ENCODE data around the gene TCAP. TPM values are rescaled to one million over a fixed set of nuclear protein-coding genes. Genes with fewer than 3 reads are reported as not detected.

The TCAP gene
- total and polyA plus RNA-seq, 2 donors (not counting 1 experiment from before 2014, with no cell fraction given), result 0.05 to 0.17 TPM

- Histone ChIP-seq H3K27me3 (ENCODE audit: control insufficient read depth, insufficient read depth, low read length) (no peaks in the 10 kb centered on the region), H3K36me3 (ENCODE audit: control insufficient read depth, insufficient read depth, low read length) (peaks cover 10% of the 10 kb centered on the region), H3K79me2 (ENCODE audit: control insufficient read depth, insufficient read depth, low read length) (peaks cover 12% of the 10 kb centered on the region), H3K9me3 (ENCODE audit: control insufficient read depth, insufficient read depth, low read depth, low read length) (no peaks in the 10 kb centered on the region), H3K9ac (ENCODE audit: insufficient read depth, low read length) (no peak overlapping the region), H3K4me2 (ENCODE audit: extremely low read depth, insufficient read depth, low read length) (no peak overlapping the region), H4K20me1 (ENCODE audit: control insufficient read depth, extremely low read depth, insufficient read depth, low read length) (no peaks in the 10 kb centered on the region), H3K4me3 (replicated peaks in 1 of 4; ENCODE audit: control extremely low read depth in 1 of 4, insufficient read depth in 1 of 4, low read depth in 3 of 4, low read length in 4 of 4) (no peak overlapping the region), H3K4me1 (ENCODE audit: control insufficient read depth, extremely low read depth, insufficient read depth, low read length) (peaks cover 4% of the 10 kb centered on the region), H3K27ac (ENCODE audit: insufficient read depth, low read length) (no peak overlapping the region), H2AFZ (ENCODE audit: low read length) (no peak overlapping the region)
- TF ChIP-seq CTCF (conservative IDR thresholded peaks at IDR 0.05 in 1 of 2, IDR thresholded peaks at IDR 0.05 in 1 of 2; ENCODE audit: low read depth in 1 of 2, low read length in 2 of 2), result peak; percentile 30 to 39
- no peak for TF ChIP-seq EZH2 (IDR thresholded peaks at IDR 0.05; ENCODE audit: low read length, missing control alignments)
- DNase-seq (ENCODE audit: low read depth in 2 of 2), result peak; percentile 33 to 38
These were observed 39.8 kb downstream of the TCAP start for GRCh38 chr17:39704821-39705551.

- no peak overlapping the region for H3K4me3 ChIP-seq (replicated peaks in 1 of 4; ENCODE audit: control extremely low read depth in 1 of 4, insufficient read depth in 1 of 4, low read depth in 3 of 4, low read length in 4 of 4)
- no peaks in the 10 kb centered on the region for H3K27me3 ChIP-seq (ENCODE audit: control insufficient read depth, insufficient read depth, low read length)
- no peak overlapping the region for H2AFZ ChIP-seq (ENCODE audit: low read length)
- no peak overlapping the region for H3K27ac ChIP-seq (ENCODE audit: insufficient read depth, low read length)
- H3K79me2 ChIP-seq (ENCODE audit: control insufficient read depth, insufficient read depth, low read length), result peaks cover 12% of the 10 kb centered on the region
- no peaks in the 10 kb centered on the region for H4K20me1 ChIP-seq (ENCODE audit: control insufficient read depth, extremely low read depth, insufficient read depth, low read length)
- H3K9ac ChIP-seq (ENCODE audit: insufficient read depth, low read length), result no peak overlapping the region
- peaks cover 13% of the 10 kb centered on the region for H3K36me3 ChIP-seq (ENCODE audit: control insufficient read depth, insufficient read depth, low read length)
- no peak overlapping the region for H3K4me2 ChIP-seq (ENCODE audit: extremely low read depth, insufficient read depth, low read length)
- peaks cover 4% of the 10 kb centered on the region for H3K4me1 ChIP-seq (ENCODE audit: control insufficient read depth, extremely low read depth, insufficient read depth, low read length)
- TF ChIP-seq CTCF (conservative IDR thresholded peaks at IDR 0.05 in 1 of 2, IDR thresholded peaks at IDR 0.05 in 1 of 2; ENCODE audit: low read depth in 1 of 2, low read length in 2 of 2) (no peak), EZH2 (IDR thresholded peaks at IDR 0.05; ENCODE audit: low read length, missing control alignments) (no peak)
- no peak for DNase-seq (ENCODE audit: low read depth in 2 of 2)
- no peaks in the 10 kb centered on the region for H3K9me3 ChIP-seq (ENCODE audit: control insufficient read depth, insufficient read depth, low read depth, low read length)
These were observed 40.7 kb downstream of the TCAP start for GRCh38 chr17:39705786-39706348.

- Histone ChIP-seq H4K20me1 (ENCODE audit: control insufficient read depth, extremely low read depth, insufficient read depth, low read length) (no peaks in the 10 kb centered on the region), H3K9ac (ENCODE audit: insufficient read depth, low read length) (no peak overlapping the region), H3K4me3 (replicated peaks in 1 of 4; ENCODE audit: control extremely low read depth in 1 of 4, insufficient read depth in 1 of 4, low read depth in 3 of 4, low read length in 4 of 4) (no peak overlapping the region), H3K36me3 (ENCODE audit: control insufficient read depth, insufficient read depth, low read length) (peaks cover 13% of the 10 kb centered on the region), H3K27me3 (ENCODE audit: control insufficient read depth, insufficient read depth, low read length) (no peaks in the 10 kb centered on the region), H3K27ac (ENCODE audit: insufficient read depth, low read length) (no peak overlapping the region), H3K4me2 (ENCODE audit: extremely low read depth, insufficient read depth, low read length) (no peak overlapping the region), H2AFZ (ENCODE audit: low read length) (no peak overlapping the region), H3K79me2 (ENCODE audit: control insufficient read depth, insufficient read depth, low read length) (peaks cover 8% of the 10 kb centered on the region), H3K9me3 (ENCODE audit: control insufficient read depth, insufficient read depth, low read depth, low read length) (no peaks in the 10 kb centered on the region), H3K4me1 (ENCODE audit: control insufficient read depth, extremely low read depth, insufficient read depth, low read length) (peaks cover 2% of the 10 kb centered on the region)
- no peak for TF ChIP-seq EZH2 (IDR thresholded peaks at IDR 0.05; ENCODE audit: low read length, missing control alignments)
- TF ChIP-seq CTCF (conservative IDR thresholded peaks at IDR 0.05 in 1 of 2, IDR thresholded peaks at IDR 0.05 in 1 of 2; ENCODE audit: low read depth in 1 of 2, low read length in 2 of 2), result no peak
- DNase-seq (ENCODE audit: low read depth in 2 of 2), result no peak
These were observed 41.2 kb downstream of the TCAP start for GRCh38 chr17:39706383-39706782.

Data from fibroblast of lung (primary cell).